Adrenal gland (tissue), 5 donors: Measurements from ENCODE around the gene PLA1A.
"Not testable (repeated sequence)": the region's sequence is repeated elsewhere in the genome, so short reads cannot be mapped to it uniquely, and the experiment has no call there.

ENCODE experiments used
- POLR2A ChIP-seq, 2 donors: fragments of 450-650 bp; IDR thresholded peaks; one replicate each; pipeline ENCODE4 v1.6.1; 2017; ENCODE audit warnings: antibody characterized with exemption in 2 of 2, mild to moderate bottlenecking in 2 of 2, moderate library complexity in 1 of 2
- TF ChIP-seq, protein P1 (sequence below), 6 experiments: fragments of 450-650 bp in 4 of 6; fragments of 200-600 bp in 2 of 6; sonication (generic) in 1 of 6; IDR thresholded peaks; 1 replicate in 5 of 6; 2 replicates in 1 of 6; pipeline versions ENCODE4 v1.5.1 to v1.8.0; 2016 to 2021; ENCODE audit warnings: antibody characterized with exemption in 6 of 6, mild to moderate bottlenecking in 2 of 6, moderate library complexity in 1 of 6
- donor health status: DM: no; HTN: no; CAD: no.

DNA sequence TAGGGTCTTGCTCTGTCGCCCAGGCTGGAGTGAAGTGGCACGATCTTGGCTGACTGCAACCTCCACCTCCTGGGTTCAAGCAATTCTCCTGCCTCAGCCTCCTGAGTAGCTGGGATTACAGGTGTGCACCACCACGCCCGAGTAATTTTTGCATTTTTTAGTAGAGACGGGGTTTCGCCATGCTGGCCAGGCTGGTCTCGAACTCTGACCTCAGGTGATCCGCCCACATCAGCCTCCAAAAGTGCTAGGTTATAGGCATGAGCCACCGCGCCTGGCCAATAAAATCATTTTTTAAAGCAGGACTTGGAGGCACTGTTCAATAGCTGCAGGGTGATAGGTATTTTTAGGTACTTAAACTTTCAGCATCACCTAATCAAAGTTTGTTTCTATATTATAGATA is 80.5 kb downstream of the PLA1A start:
- TF ChIP-seq, protein P1, sequence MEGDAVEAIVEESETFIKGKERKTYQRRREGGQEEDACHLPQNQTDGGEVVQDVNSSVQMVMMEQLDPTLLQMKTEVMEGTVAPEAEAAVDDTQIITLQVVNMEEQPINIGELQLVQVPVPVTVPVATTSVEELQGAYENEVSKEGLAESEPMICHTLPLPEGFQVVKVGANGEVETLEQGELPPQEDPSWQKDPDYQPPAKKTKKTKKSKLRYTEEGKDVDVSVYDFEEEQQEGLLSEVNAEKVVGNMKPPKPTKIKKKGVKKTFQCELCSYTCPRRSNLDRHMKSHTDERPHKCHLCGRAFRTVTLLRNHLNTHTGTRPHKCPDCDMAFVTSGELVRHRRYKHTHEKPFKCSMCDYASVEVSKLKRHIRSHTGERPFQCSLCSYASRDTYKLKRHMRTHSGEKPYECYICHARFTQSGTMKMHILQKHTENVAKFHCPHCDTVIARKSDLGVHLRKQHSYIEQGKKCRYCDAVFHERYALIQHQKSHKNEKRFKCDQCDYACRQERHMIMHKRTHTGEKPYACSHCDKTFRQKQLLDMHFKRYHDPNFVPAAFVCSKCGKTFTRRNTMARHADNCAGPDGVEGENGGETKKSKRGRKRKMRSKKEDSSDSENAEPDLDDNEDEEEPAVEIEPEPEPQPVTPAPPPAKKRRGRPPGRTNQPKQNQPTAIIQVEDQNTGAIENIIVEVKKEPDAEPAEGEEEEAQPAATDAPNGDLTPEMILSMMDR (IDR thresholded peaks at IDR 0.05): not testable (repeated sequence)
- TF ChIP-seq POLR2A (IDR thresholded peaks at IDR 0.05): not testable (repeated sequence)
